Measurements from ENCODE around the gene NDUFB3. TPM values are rescaled to one million over a fixed set of nuclear protein-coding genes. Genes with fewer than 3 reads are reported as not detected.

The NDUFB3 gene
- total and polyA plus RNA-seq, 10 of the 15 experiments (the other 5 are each of a cell fraction or from before 2014, with no cell fraction given), result 115 to 1,059 (median 187) TPM

GRCh38 chr2:201114350-201114749 is 42.5 kb downstream of the NDUFB3 start (continued):
- TF ChIP-seq CEBPZ (IDR thresholded peaks at IDR 0.05; ENCODE audit: low read depth, low read length) (no peak), SMARCA5 (IDR thresholded peaks at IDR 0.05) (no peak), POLR2AphosphoS5 (IDR thresholded peaks at IDR 0.05; ENCODE audit: low read length) (no peak), TCF7 (IDR thresholded peaks at IDR 0.05; ENCODE audit: borderline replicate concordance) (no peak), MYB (IDR thresholded peaks at IDR 0.05; ENCODE audit: borderline replicate concordance, low read depth, low read length) (no peak), ETV6 (conservative IDR thresholded peaks at IDR 0.05 in 1 of 2, IDR thresholded peaks at IDR 0.05 in 1 of 2; ENCODE audit: borderline replicate concordance in 1 of 2, low read depth in 1 of 2) (no peak), CBFB (IDR thresholded peaks at IDR 0.05; ENCODE audit: low read depth) (no peak), ZBTB40 (IDR thresholded peaks at IDR 0.05; ENCODE audit: borderline replicate concordance) (no peak), IRF4 (IDR thresholded peaks at IDR 0.05; ENCODE audit: low read depth, low read length) (no peak), TCF3 (IDR thresholded peaks at IDR 0.05; ENCODE audit: borderline replicate concordance, insufficient read depth, low read depth, low read length) (no peak)
